ENCODE measurements around the gene NADSYN1. TPM values are rescaled to one million over a fixed set of nuclear protein-coding genes. Genes with fewer than 3 reads are reported as not detected.
"Not testable (repeated sequence)": the region's sequence is repeated elsewhere in the genome, so short reads cannot be mapped to it uniquely, and the experiment has no call there.

NADSYN1 gene
- total RNA-seq, 1 donor from 2014 or later: 66.7 TPM

DNA sequence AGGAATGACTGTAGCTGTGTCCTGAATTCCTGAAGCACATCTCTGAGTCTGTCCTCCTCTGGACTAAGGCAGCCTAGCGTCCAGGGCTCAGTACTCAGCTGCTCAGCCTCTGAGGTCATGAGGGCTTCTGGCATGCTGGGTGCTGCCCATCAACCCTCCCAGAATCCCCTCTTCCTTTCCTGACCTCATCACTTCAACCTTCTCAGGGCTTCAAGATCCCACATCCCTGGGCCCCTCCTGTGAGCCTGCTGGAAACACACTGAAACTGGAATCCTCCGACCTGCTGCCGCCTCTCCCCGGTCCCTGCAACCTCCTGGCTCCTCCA lies 85.6 kb downstream of the NADSYN1 start:
- DNase-seq (ENCODE audit: low read depth): no peak
- Histone ChIP-seq H3K27me3 (ENCODE audit: control insufficient read depth, insufficient read depth, low read length) (peaks cover 4% of the 10 kb centered on the region), H3K36me3 (ENCODE audit: control insufficient read depth, insufficient read depth, low read length) (no peaks in the 10 kb centered on the region), H3K4me3 (ENCODE audit: low read depth, low read length) (no peak overlapping the region)
- no peak for TF ChIP-seq CTCF (IDR thresholded peaks at IDR 0.05; ENCODE audit: insufficient read depth, low read length, poor library complexity, severe bottlenecking)

GRCh38 chr11:71539017-71539416 lies 86.0 kb downstream of the NADSYN1 start:
- Histone ChIP-seq H3K36me3 (ENCODE audit: control insufficient read depth, insufficient read depth, low read length) (no peaks in the 10 kb centered on the region), H3K27me3 (ENCODE audit: control insufficient read depth, insufficient read depth, low read length) (peaks cover 4% of the 10 kb centered on the region), H3K4me3 (ENCODE audit: low read depth, low read length) (no peak overlapping the region)
- no peak for DNase-seq (ENCODE audit: low read depth)
- TF ChIP-seq CTCF (IDR thresholded peaks at IDR 0.05; ENCODE audit: insufficient read depth, low read length, poor library complexity, severe bottlenecking): no peak

DNA sequence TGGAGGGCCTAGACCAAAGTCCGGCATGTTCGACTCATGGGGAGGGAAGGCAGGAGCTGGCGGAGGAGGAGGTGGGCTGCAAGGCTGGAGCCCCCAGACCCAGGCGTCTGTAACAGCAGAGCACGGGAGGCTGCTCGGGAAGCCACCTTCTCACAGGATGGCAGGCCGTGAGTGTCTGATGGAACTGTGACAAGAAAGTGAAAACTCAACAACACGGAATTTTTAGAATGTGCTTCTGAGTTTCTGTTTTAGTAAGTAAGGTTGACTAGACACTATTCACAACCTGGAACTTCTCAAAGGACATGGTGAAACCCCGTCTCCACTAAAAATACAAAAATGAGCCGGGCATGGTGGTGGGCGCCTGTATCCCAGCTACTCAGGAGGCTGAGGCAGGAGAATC lies 87.0 kb downstream of the NADSYN1 start:
- H3K36me3 ChIP-seq (ENCODE audit: control insufficient read depth, insufficient read depth, low read length); H3K27me3 ChIP-seq (ENCODE audit: control insufficient read depth, insufficient read depth, low read length); DNase-seq (ENCODE audit: low read depth); H3K4me3 ChIP-seq (ENCODE audit: low read depth, low read length): not testable (repeated sequence)

GRCh38 chr11:71540521-71541304 lies 87.7 kb downstream of the NADSYN1 start:
- not testable (repeated sequence) for H3K4me3 ChIP-seq (ENCODE audit: low read depth, low read length)

DNA sequence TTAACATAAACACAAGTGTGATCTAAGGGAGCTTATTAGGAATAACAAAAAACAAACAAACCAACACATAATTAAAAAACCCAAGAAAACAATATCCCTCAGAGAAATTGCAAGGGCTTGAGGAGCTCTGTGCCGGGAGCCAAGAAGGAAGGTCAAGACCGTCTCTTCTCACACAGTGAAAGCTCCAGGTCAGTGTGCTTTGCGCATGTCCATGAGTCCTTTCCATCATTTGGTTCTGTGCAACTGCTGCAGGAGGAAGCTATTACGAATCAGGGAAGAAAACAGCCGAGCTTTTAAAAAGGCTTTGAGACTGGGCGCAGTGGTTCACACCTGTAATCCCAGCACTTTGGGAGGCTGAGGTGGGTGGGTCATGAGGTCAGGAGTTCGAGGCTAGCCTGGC lies 89.4 kb downstream of the NADSYN1 start:
- DNase-seq (ENCODE audit: low read depth): no peak
- Histone ChIP-seq H3K4me3 (ENCODE audit: low read depth, low read length) (no peak overlapping the region), H3K36me3 (ENCODE audit: control insufficient read depth, insufficient read depth, low read length) (no peaks in the 10 kb centered on the region), H3K27me3 (ENCODE audit: control insufficient read depth, insufficient read depth, low read length) (peaks cover 6% of the 10 kb centered on the region)
- no peak for TF ChIP-seq CTCF (IDR thresholded peaks at IDR 0.05; ENCODE audit: insufficient read depth, low read length, poor library complexity, severe bottlenecking)

More at GRCh38 chr11:71540521-71541304, 87.7 kb downstream of the NADSYN1 start:
- H3K27me3 ChIP-seq (ENCODE audit: control insufficient read depth, insufficient read depth, low read length); H3K36me3 ChIP-seq (ENCODE audit: control insufficient read depth, insufficient read depth, low read length); DNase-seq (ENCODE audit: low read depth): not testable (repeated sequence)

- Histone ChIP-seq H3K27me3 (ENCODE audit: control insufficient read depth, insufficient read depth, low read length) (peaks cover 8% of the 10 kb centered on the region), H3K4me3 (ENCODE audit: low read depth, low read length) (no peak overlapping the region), H3K36me3 (ENCODE audit: control insufficient read depth, insufficient read depth, low read length) (no peaks in the 10 kb centered on the region)
- TF ChIP-seq CTCF (IDR thresholded peaks at IDR 0.05; ENCODE audit: insufficient read depth, low read length, poor library complexity, severe bottlenecking): no peak
- DNase-seq (ENCODE audit: low read depth): no peak
Measured at GRCh38 chr11:71542879-71543777, 90.1 kb downstream of the NADSYN1 start.
